GM21825 (cell line): Measurements from ENCODE around the gene MMD2.
"Not testable (repeated sequence)": the region's sequence is repeated elsewhere in the genome, so short reads cannot be mapped to it uniquely, and the experiment has no call there.

Source experiments
- ATAC-seq: cut with Tn5 transposase; IDR thresholded peaks from one replicate; pipeline ENCODE4 v1.9.1; 2021; ENCODE audit warnings: mild to moderate bottlenecking, moderate library complexity; ENCODE audit not compliant: unreplicated experiment

The MMD2 gene

GRCh38 chr7:4895766-4896165, 63.2 kb downstream of the MMD2 start:
- no peak for ATAC-seq

- no peak for ATAC-seq
Observed at GRCh38 chr7:4894482-4894881, 64.5 kb downstream of the MMD2 start.

- no peak for ATAC-seq
Observed at GRCh38 chr7:4893929-4894475, 65.0 kb downstream of the MMD2 start.

- ATAC-seq: not testable (repeated sequence)
Observed at GRCh38 chr7:4893188-4893587, 65.8 kb downstream of the MMD2 start.

- not testable (repeated sequence) for ATAC-seq
Observed at GRCh38 chr7:4891522-4891921, 67.5 kb downstream of the MMD2 start.

- no peak for ATAC-seq
Observed at GRCh38 chr7:4889682-4890081, 69.3 kb downstream of the MMD2 start.

GRCh38 chr7:4888161-4888560, 70.8 kb downstream of the MMD2 start:
- ATAC-seq: no peak

GRCh38 chr7:4886671-4887070, 72.3 kb downstream of the MMD2 start:
- ATAC-seq: no peak

GRCh38 chr7:4885317-4885807, 73.6 kb downstream of the MMD2 start:
- no peak for ATAC-seq

- no peak for ATAC-seq
Observed at GRCh38 chr7:4884164-4884563, 74.8 kb downstream of the MMD2 start.

- peak; percentile 81 for ATAC-seq
Observed at GRCh38 chr7:4883372-4884144, 75.4 kb downstream of the MMD2 start, which contains the start of gene RADIL. RADIL (minus strand) TSS chr7:4883716; CDS start chr7:4878139, 5,577 bp downstream.

GRCh38 chr7:4883033-4883371, 76.0 kb downstream of the MMD2 start:
- no peak for ATAC-seq

- no peak for ATAC-seq
Observed at GRCh38 chr7:4882169-4883032, 76.6 kb downstream of the MMD2 start.

- no peak for ATAC-seq
Observed at GRCh38 chr7:4880218-4880617, 78.8 kb downstream of the MMD2 start.

GRCh38 chr7:4879396-4880081, 79.4 kb downstream of the MMD2 start:
- no peak for ATAC-seq

- ATAC-seq: no peak
Observed at GRCh38 chr7:4878336-4879335, 80.4 kb downstream of the MMD2 start.

- ATAC-seq: no peak
Observed at GRCh38 chr7:4876586-4876985, 82.4 kb downstream of the MMD2 start.

GRCh38 chr7:4875391-4875790, 83.6 kb downstream of the MMD2 start:
- no peak for ATAC-seq

GRCh38 chr7:4873071-4873944, 85.7 kb downstream of the MMD2 start:
- ATAC-seq: no peak
